Subcutaneous adipose tissue (tissue), 4 donors: Measurements from ENCODE around the gene RTRAF. TPM values are rescaled to one million over a fixed set of nuclear protein-coding genes. Genes with fewer than 3 reads are reported as not detected.

Source experiments
- CTCF ChIP-seq: fragments of 450-650 bp; IDR thresholded peaks from one replicate; pipeline ENCODE4 v1.5.1; 2016; ENCODE audit warnings: low read depth, mild to moderate bottlenecking, control low read depth, antibody characterized with exemption, moderate library complexity
- total RNA-seq, 4 donors: library from RNA; depleted of rRNA; stranded (reverse); fragments of >200 nt; gene quantifications; one replicate each; pipeline ENCODE4 v1.1.0, GENCODE V29; 2016

RTRAF gene
- total RNA-seq, 4 donors from 2014 or later: 65.0 to 161 (median 82.4) TPM

DNA sequence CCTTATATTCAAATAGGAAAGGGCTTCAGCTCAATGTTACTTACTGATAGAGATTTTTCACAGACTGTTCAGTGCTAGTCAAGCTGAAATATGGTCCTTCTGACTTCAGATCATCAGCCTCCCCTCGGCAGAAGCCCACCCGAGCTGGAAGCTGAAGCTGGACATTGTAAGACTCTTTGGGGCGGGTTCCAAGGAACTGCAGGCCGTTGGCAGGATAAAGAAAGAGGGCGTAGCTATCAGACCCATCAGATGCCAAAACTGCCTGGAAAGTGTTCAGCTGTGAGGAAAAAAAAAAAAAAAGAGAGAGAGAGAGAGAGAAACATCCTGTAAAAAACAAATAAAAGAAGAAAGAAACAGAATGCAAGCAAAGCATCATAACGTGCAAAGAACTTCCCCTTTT, 70.7 kb downstream of the RTRAF start:
- no peak for TF ChIP-seq CTCF

Other genes starting within 250 kb of the RTRAF start
- 100 to 1,000 TPM in 2 of 4 donors, 10 to 100 TPM in 2; 54.8 to 130 (median 102) TPM for gene GNG2, start 128.9 kb upstream of the RTRAF start, total RNA-seq
- 10 to 100 TPM in 3 of 4 donors, 1 to 10 TPM in 1; 8.2 to 75.5 (median 17.6) TPM for gene NID2, start 79.5 kb downstream of the RTRAF start, total RNA-seq